IMR-90 (cell line): ENCODE measurements around the gene TMEM41A. TPM values are rescaled to one million over a fixed set of nuclear protein-coding genes. Genes with fewer than 3 reads are reported as not detected.

Experiments
- ATAC-seq: fragments of 200-7000 bp; cut with Tn5 transposase; 2 replicates; pipeline ENCODE4 v1.9.1; 2020; ENCODE audit warnings: low read depth, mild to moderate bottlenecking, moderate library complexity
- BruUV-seq: library from RNA; stranded (reverse); fragments of 400-500 nt; replicated peaks from 2 replicates; lab custom pipeline; 2021; lab: Mats Ljungman, UMichigan
- CTCF ChIA-PET: fragments of 300-600 bp; formaldehyde crosslinking; extraction: SDS; loops from one replicate; lab custom pipeline; 2021; ENCODE audit warnings: antibody characterized with exemption; lab: Yijun Ruan, JAX
- POLR2A ChIA-PET: fragments of 300-600 bp; sonication (Branson Sonifier 250); formaldehyde crosslinking; loops from one replicate; lab custom pipeline; 2022; ENCODE audit warnings: antibody characterized with exemption; ENCODE audit not compliant: unreplicated experiment; lab: Charles Lee
- DNase-seq: peaks from one replicate; pipeline ENCODE4 v3.0.0; 2013
- H2AFZ ChIP-seq: replicated peaks from 2 replicates; pipeline ENCODE3; 2013; ENCODE audit warnings: low read length, mild to moderate bottlenecking; ENCODE audit not compliant: poor library complexity
- H2AK5ac ChIP-seq: 2 replicates; pipeline ENCODE4 v1.6.1; 2013; ENCODE audit warnings: low read depth, low read length, inconsistent platforms
- H2AK9ac ChIP-seq: replicated peaks from 2 replicates; pipeline ENCODE3; 2013; ENCODE audit warnings: mild to moderate bottlenecking, low read depth, low read length, moderate library complexity; ENCODE audit not compliant: poor library complexity
- H2BK120ac ChIP-seq: 2 replicates; pipeline ENCODE4 v1.6.1; 2013; ENCODE audit warnings: low read depth, low read length, inconsistent platforms
- H2BK15ac ChIP-seq: 3 replicates; pipeline ENCODE4 v1.6.1; 2013; ENCODE audit warnings: low read depth, low read length, inconsistent platforms
- H2BK20ac ChIP-seq: 2 replicates; pipeline ENCODE4 v1.6.1; 2013; ENCODE audit warnings: low read depth, mild to moderate bottlenecking, inconsistent platforms, low read length, moderate library complexity
- H2BK5ac ChIP-seq: 2 replicates; pipeline ENCODE4 v1.6.1; 2013; ENCODE audit warnings: mild to moderate bottlenecking, low read depth, low read length, inconsistent platforms; ENCODE audit not compliant: poor library complexity, severe bottlenecking
- H3K14ac ChIP-seq: replicated peaks from 2 replicates; pipeline ENCODE4 v1.6.1; 2013; ENCODE audit warnings: low read depth, low read length, inconsistent platforms
- H3K18ac ChIP-seq: 2 replicates; pipeline ENCODE4 v1.6.1; 2013; ENCODE audit warnings: low read depth, low read length, control low read depth
- H3K23ac ChIP-seq: 2 replicates; pipeline ENCODE4 v1.6.1; 2013; ENCODE audit warnings: low read depth, low read length, inconsistent platforms
- H3K27ac ChIP-seq: 2 replicates; pipeline ENCODE4 v1.5.1; 2013; ENCODE audit warnings: mild to moderate bottlenecking, control low read depth, low read length; ENCODE audit not compliant: insufficient read depth
- H3K27me3 ChIP-seq: 2 replicates; pipeline ENCODE4 v1.6.1; 2013; ENCODE audit warnings: low read length; ENCODE audit not compliant: control insufficient read depth, insufficient read depth
- H3K36me3 ChIP-seq: 2 replicates; pipeline ENCODE4 v1.6.1; 2013; ENCODE audit warnings: low read length, mixed read lengths; ENCODE audit not compliant: control insufficient read depth, insufficient read depth
- H3K4ac ChIP-seq: 2 replicates; pipeline ENCODE4 v1.6.1; 2013; ENCODE audit warnings: low read depth, low read length, inconsistent platforms
- H3K4me1 ChIP-seq: 2 replicates; pipeline ENCODE4 v1.6.1; 2013; ENCODE audit warnings: low read length, mixed read lengths; ENCODE audit not compliant: control insufficient read depth, insufficient read depth
- H3K4me2 ChIP-seq: 2 replicates; pipeline ENCODE4 v1.6.1; 2013; ENCODE audit warnings: low read depth, mild to moderate bottlenecking, control low read depth, low read length, moderate library complexity
- H3K4me3 ChIP-seq: 2 replicates; pipeline ENCODE4 v1.5.1; 2013; ENCODE audit warnings: low read depth, mild to moderate bottlenecking, control low read depth, low read length, moderate library complexity; ENCODE audit not compliant: insufficient read depth
- H3K56ac ChIP-seq: 2 replicates; pipeline ENCODE4 v1.6.1; 2013; ENCODE audit warnings: low read length, inconsistent platforms; ENCODE audit not compliant: insufficient read depth; ENCODE audit errors: extremely low read depth
- H3K79me1 ChIP-seq, 2 experiments: 2 replicates each; pipeline ENCODE4 v1.6.1; 2013; ENCODE audit warnings: low read length in 2 of 2, inconsistent platforms in 1 of 2, low read depth in 1 of 2
- H3K9ac ChIP-seq: 2 replicates; pipeline ENCODE4 v1.6.1; 2013; ENCODE audit warnings: low read depth, low read length, control low read depth
- H3K9me1 ChIP-seq: 2 replicates; pipeline ENCODE4 v1.6.1; 2013; ENCODE audit warnings: low read length, inconsistent platforms; ENCODE audit not compliant: insufficient read depth
- H3K9me3 ChIP-seq: 2 replicates; pipeline ENCODE4 v1.6.1; 2013; ENCODE audit warnings: low read length; ENCODE audit not compliant: control insufficient read depth, insufficient read depth
- H4K20me1 ChIP-seq: 2 replicates; pipeline ENCODE4 v1.6.1; 2013; ENCODE audit warnings: low read length, inconsistent platforms; ENCODE audit not compliant: insufficient read depth
- H4K5ac ChIP-seq: 2 replicates; pipeline ENCODE4 v1.6.1; 2013; ENCODE audit warnings: mild to moderate bottlenecking, low read depth, low read length, control low read depth
- H4K8ac ChIP-seq, 2 experiments: 2 replicates each; pipeline ENCODE4 v1.6.1; 2013; ENCODE audit warnings: low read depth in 2 of 2, low read length in 2 of 2, control low read depth in 1 of 2, inconsistent platforms in 1 of 2
- H4K91ac ChIP-seq: 2 replicates; pipeline ENCODE4 v1.6.1; 2013; ENCODE audit warnings: low read depth, low read length, inconsistent platforms; ENCODE audit not compliant: insufficient read depth
- BHLHE40 ChIP-seq: fragments of 150-350 bp; IDR thresholded peaks from 2 replicates; pipeline ENCODE4 v1.6.1; 2016; ENCODE audit warnings: mild to moderate bottlenecking, low read depth, low read length
- CEBPB ChIP-seq: IDR thresholded peaks from 2 replicates; pipeline ENCODE4 v1.6.1; 2012; ENCODE audit warnings: low read depth, low read length, improper control_type of control experiment
- CHD1 ChIP-seq: IDR thresholded peaks from 2 replicates; pipeline ENCODE4 v1.6.1; 2012; ENCODE audit warnings: low read depth, low read length, improper control_type of control experiment
- CTCF ChIP-seq: conservative IDR thresholded peaks from 2 replicates; pipeline ENCODE4 v1.5.1; 2012; ENCODE audit warnings: mild to moderate bottlenecking, low read depth, low read length, improper control_type of control experiment
- ELK1 ChIP-seq: fragments of 150-350 bp; IDR thresholded peaks from 2 replicates; pipeline ENCODE4 v1.6.1; 2016; ENCODE audit warnings: low read depth, mild to moderate bottlenecking, low read length, moderate library complexity, borderline replicate concordance
- FOS ChIP-seq: fragments of 150-350 bp; IDR thresholded peaks from 2 replicates; pipeline ENCODE4 v1.6.1; 2016; ENCODE audit warnings: low read depth, low read length
- MAFK ChIP-seq: IDR thresholded peaks from 2 replicates; pipeline ENCODE4 v1.6.1; 2012; ENCODE audit warnings: low read depth, low read length, improper control_type of control experiment
- MAZ ChIP-seq: IDR thresholded peaks from 2 replicates; pipeline ENCODE4 v1.6.1; 2012; ENCODE audit warnings: low read depth, mild to moderate bottlenecking, low read length, improper control_type of control experiment, moderate library complexity, borderline replicate concordance
- NFE2L2 ChIP-seq: fragments of 150-350 bp; IDR thresholded peaks from 2 replicates; pipeline ENCODE4 v1.6.1; 2016; ENCODE audit warnings: low read depth, mild to moderate bottlenecking, low read length
- RCOR1 ChIP-seq: IDR thresholded peaks from 2 replicates; pipeline ENCODE4 v1.6.1; 2012; ENCODE audit warnings: mild to moderate bottlenecking, low read length, improper control_type of control experiment; ENCODE audit not compliant: insufficient replicate concordance
- RFX5 ChIP-seq: IDR thresholded peaks from 2 replicates; pipeline ENCODE4 v1.8.0; 2012; ENCODE audit warnings: low read depth, mild to moderate bottlenecking, low read length, moderate library complexity
- SMC3 ChIP-seq: fragments of 150-350 bp; IDR thresholded peaks from 2 replicates; pipeline ENCODE4 v1.6.1; 2016; ENCODE audit warnings: low read depth, mild to moderate bottlenecking, antibody characterized with exemption, low read length, moderate library complexity
- USF2 ChIP-seq: fragments of 150-350 bp; IDR thresholded peaks from 2 replicates; pipeline ENCODE4 v1.6.1; 2017; ENCODE audit warnings: mild to moderate bottlenecking, antibody characterized with exemption, low read length, low read depth
- WGBS, 2 experiments: methylation state at CpG; one replicate each; pipeline versions ENCODE4 v1.1.5 to v1.1.7; 2013; ENCODE audit warnings: missing lambda C conversion rate in 2 of 2; ENCODE audit not compliant: insufficient read length in 1 of 2; ENCODE audit errors: extremely low coverage in 2 of 2; 5-methylcytosine and 5-hydroxymethylcytosine counted together
- dilution Hi-C: fragments of 300-500 bp; cut with HindIII; formaldehyde crosslinking; loops from one replicate; pipeline ENCODE4 v1.14.3; 2018; ENCODE audit warnings: low sequenced_read_pairs; ENCODE audit not compliant: unreplicated experiment
- in situ Hi-C: fragments of 300-500 bp; cut with MboI; formaldehyde crosslinking; loops from 3 replicates; pipeline ENCODE4 v1.14.3; 2019; ENCODE audit warnings: low sequenced_read_pairs, inconsistent platforms, mixed read lengths
- intact Hi-C: fragments of 100-400 bp; cut with micrococcal nuclease; formaldehyde crosslinking; loops from 2 replicates; pipeline ENCODE4 v1.10.0; 2022
- polyA plus RNA-seq, 3 experiments: library from polyadenylated mRNA; depleted of rRNA; stranded (reverse); fragments of >200 nt; gene quantifications; 2 replicates each; pipeline ENCODE4 v1.2.3, GENCODE V29; 2012; ENCODE audit warnings: low replicate concordance in 1 of 3
- total RNA-seq: library from RNA; depleted of rRNA; stranded (reverse); fragments of >200 nt; gene quantifications from 2 replicates; pipeline ENCODE4 v1.2.3, GENCODE V29; 2012

The TMEM41A gene
- total and polyA plus RNA-seq, 2 of the 4 experiments (the other 2 are of a cell fraction) = 10.6 to 12.5 TPM

- ATAC-seq = no peak
- no peak overlapping the region for H3K56ac ChIP-seq
Measured at GRCh38 chr3:185527364-185527763, 28.5 kb upstream of the TMEM41A start.

More at GRCh38 chr3:185527364-185527763, 28.5 kb upstream of the TMEM41A start:
- Histone ChIP-seq H4K91ac (no peak overlapping the region), H4K8ac (no peak overlapping the region), H2AFZ (no peak overlapping the region), H3K9me1 (no peaks in the 10 kb centered on the region), H2AK5ac (no peak overlapping the region), H3K23ac (no peak overlapping the region), H3K27ac (no peak overlapping the region), H3K9me3 (no peaks in the 10 kb centered on the region), H2BK5ac (no peak overlapping the region), H2AK9ac (no peak overlapping the region), H3K14ac (no peak overlapping the region), H3K4me1 (no peaks in the 10 kb centered on the region), H4K20me1 (no peaks in the 10 kb centered on the region), H2BK120ac (no peak overlapping the region), H3K9ac (no peak overlapping the region), H3K18ac (no peak overlapping the region), H2BK15ac (no peak overlapping the region), H2BK20ac (no peak overlapping the region), H3K4ac (no peak overlapping the region), H3K79me1 (no peaks in the 10 kb centered on the region), H4K5ac (no peak overlapping the region), H3K4me2 (no peak overlapping the region), H3K36me3 (no peaks in the 10 kb centered on the region), H3K4me3 (no peak overlapping the region), H3K27me3 (peaks cover 3% of the 10 kb centered on the region)
- in situ Hi-C loops = no loop called here
- BruUV-seq = no TSS peak
- intact Hi-C loops = no loop called here
- TF ChIP-seq SMC3 = no peak
- TF ChIP-seq MAZ = no peak
- no peak for TF ChIP-seq RFX5
- TF ChIP-seq CHD1 = no peak
- no peak for TF ChIP-seq MAFK
- no peak for TF ChIP-seq FOS
- no peak for TF ChIP-seq ELK1
- TF ChIP-seq USF2 = no peak
- TF ChIP-seq CEBPB = no peak
- TF ChIP-seq CTCF = no peak
- no peak for TF ChIP-seq BHLHE40
- TF ChIP-seq RCOR1 = no peak
- no peak for TF ChIP-seq NFE2L2
- 68% methylated on average over 6 of the region's 9 CpGs; no CpG with 5 or more reads in 1 of the 2 experiments for WGBS, 2 experiments
- dilution Hi-C loops = no loop called here
- POLR2A ChIA-PET = no interaction called here
- CTCF ChIA-PET = no interaction called here
- DNase-seq = no peak
